ENCODE measurements around the gene DNAJB1. TPM values are rescaled to one million over a fixed set of nuclear protein-coding genes. Genes with fewer than 3 reads are reported as not detected.

Gene DNAJB1
- total and polyA plus RNA-seq, 10 of the 15 experiments (the other 5 are each of a cell fraction or from before 2014, with no cell fraction given), result 4.8 to 65.8 (median 34.9) TPM

GRCh38 chr19:14476327-14476672 is 41.9 kb downstream of the DNAJB1 start:
- no peak for ATAC-seq
- DNase-seq (ENCODE audit: low read depth, low spot score), result no peak
- no peak overlapping the region for H3K27ac ChIP-seq (ENCODE audit: control insufficient read depth, insufficient read depth)
- no peaks in the 10 kb centered on the region for H3K9me3 ChIP-seq (replicated peaks; ENCODE audit: control insufficient read depth, insufficient read depth, low read length)
- H3K4me2 ChIP-seq (ENCODE audit: control insufficient read depth, insufficient read depth), result no peak overlapping the region
- no peaks in the 10 kb centered on the region for H3K79me2 ChIP-seq (ENCODE audit: control insufficient read depth, insufficient read depth, low read length)
- SMC1A ChIA-PET (ENCODE audit: uncharacterized antibody, unreplicated experiment), result no interaction called here
- H3K36me3 ChIP-seq (ENCODE audit: control insufficient read depth in 2 of 2, insufficient read depth in 2 of 2, low read length in 1 of 2), result no peaks in the 10 kb centered on the region; a peak in 2 of 4 replicates
- no peaks in the 10 kb centered on the region; the same call in 1 of the 2 replicates for H3K4me1 ChIP-seq (ENCODE audit: control insufficient read depth, insufficient read depth, low read length)
- CTCF ChIA-PET, result interaction anchor here (1.0 kb wide), 1 partner anchor 114 kb away, joined by 4 read pairs; no protein-coding TSS in a partner anchor
- no peaks in the 10 kb centered on the region; the same call in 1 of the 2 replicates for H4K20me1 ChIP-seq (ENCODE audit: control insufficient read depth, insufficient read depth)
- TF ChIP-seq MAX (IDR thresholded peaks at IDR 0.05; ENCODE audit: low read depth, low read length), result no peak
- no peak for TF ChIP-seq ATF2 (IDR thresholded peaks at IDR 0.05; ENCODE audit: low read length)
- no peak for TF ChIP-seq DPF2 (IDR thresholded peaks at IDR 0.05)
- no peak for TF ChIP-seq GATAD2B (conservative IDR thresholded peaks at IDR 0.05; ENCODE audit: low read depth)
- TF ChIP-seq ETV6 (conservative IDR thresholded peaks at IDR 0.05 in 1 of 2, IDR thresholded peaks at IDR 0.05 in 1 of 2; ENCODE audit: borderline replicate concordance in 1 of 2, low read depth in 1 of 2), result no peak
- TF ChIP-seq RELB (IDR thresholded peaks at IDR 0.05; ENCODE audit: low read depth), result no peak
- TF ChIP-seq CEBPB (IDR thresholded peaks at IDR 0.05; ENCODE audit: borderline replicate concordance in 1 of 2, low read depth in 2 of 2, low read length in 2 of 2), result no peak
- BruUV-seq (replicated peaks), result no TSS peak
- no peak overlapping the region for H3K4me3 ChIP-seq
- WGBS (ENCODE audit: insufficient coverage, insufficient replicate concordance, low lambda C conversion rate, missing lambda C conversion rate), result 52% methylated on average over 7 of the region's 7 CpGs
- in situ Hi-C loops (cut with MboI) (no loop called here), intact Hi-C loops (cut with micrococcal nuclease; ENCODE audit: unreplicated experiment) (loop anchor here (10.0 kb wide), 1 partner anchor 121 kb away; no protein-coding TSS in a partner anchor)
- H3K9ac ChIP-seq (ENCODE audit: control insufficient read depth, insufficient read depth, low read length), result no peak overlapping the region
- POLR2A ChIA-PET, result no interaction called here
- no peak for FAIRE-seq
- RAD21 ChIA-PET (ENCODE audit: unreplicated experiment), result no interaction called here
- H2AFZ ChIP-seq (ENCODE audit: control insufficient read depth, low read depth, low read length), result no peak overlapping the region
- H3K27me3 ChIP-seq (replicated peaks in 1 of 2; ENCODE audit: control insufficient read depth in 2 of 2, insufficient read depth in 2 of 2, low read length in 1 of 2), result peaks cover 5 to 6% of the 10 kb centered on the region in 2 experiments; a peak in 3 of 4 replicates
